HT-29 (cell line): ENCODE measurements around the gene FAM3D. TPM values are rescaled to one million over a fixed set of nuclear protein-coding genes. Genes with fewer than 3 reads are reported as not detected.
A peak's percentile ranks its signal among the peaks of the same experiment; 100 is the strongest.
"Not testable (repeated sequence)": the region's sequence is repeated elsewhere in the genome, so short reads cannot be mapped to it uniquely, and the experiment has no call there.

Experiments
- DNase-seq: peaks from one replicate; pipeline ENCODE4 v3.0.0-alpha.2; 2015; ENCODE audit warnings: low spot score
- total RNA-seq: library from RNA; depleted of rRNA; stranded (reverse); fragments of >200 nt; shearing (Covaris generic); gene quantifications from 2 replicates; pipeline ENCODE4 v1.2.3, GENCODE V29; 2014

Gene FAM3D
- total RNA-seq, 1 experiment from 2014 or later: 58.0 TPM

- peak; percentile 35 for DNase-seq
These were observed 16.9 kb upstream of the FAM3D start for GRCh38 chr3:58683466-58683865.

DNA sequence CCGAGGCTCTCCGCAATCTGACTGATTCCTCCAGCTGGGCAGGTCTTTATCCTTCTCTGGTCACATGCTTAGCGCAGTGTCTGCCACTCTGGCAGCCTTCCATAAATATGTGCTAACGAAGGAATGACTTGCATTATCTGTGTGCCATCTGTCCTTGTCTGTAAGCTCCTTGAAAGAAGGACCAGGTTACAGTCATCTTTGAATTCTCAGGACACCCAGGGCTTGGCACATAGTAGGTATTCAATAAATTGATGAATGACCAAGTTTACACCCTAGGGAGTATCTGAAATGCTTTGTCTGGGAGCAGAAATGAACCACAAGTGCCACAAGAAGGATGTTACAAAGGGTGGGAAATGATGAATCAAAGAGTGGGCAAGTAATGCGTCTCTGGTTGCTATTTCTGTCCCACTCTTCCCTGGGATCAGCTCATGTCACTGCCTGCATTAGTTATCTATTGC, 16.5 kb upstream of the FAM3D start:
- no peak for DNase-seq

GRCh38 chr3:58681863-58682262, 15.3 kb upstream of the FAM3D start:
- no peak for DNase-seq

DNA sequence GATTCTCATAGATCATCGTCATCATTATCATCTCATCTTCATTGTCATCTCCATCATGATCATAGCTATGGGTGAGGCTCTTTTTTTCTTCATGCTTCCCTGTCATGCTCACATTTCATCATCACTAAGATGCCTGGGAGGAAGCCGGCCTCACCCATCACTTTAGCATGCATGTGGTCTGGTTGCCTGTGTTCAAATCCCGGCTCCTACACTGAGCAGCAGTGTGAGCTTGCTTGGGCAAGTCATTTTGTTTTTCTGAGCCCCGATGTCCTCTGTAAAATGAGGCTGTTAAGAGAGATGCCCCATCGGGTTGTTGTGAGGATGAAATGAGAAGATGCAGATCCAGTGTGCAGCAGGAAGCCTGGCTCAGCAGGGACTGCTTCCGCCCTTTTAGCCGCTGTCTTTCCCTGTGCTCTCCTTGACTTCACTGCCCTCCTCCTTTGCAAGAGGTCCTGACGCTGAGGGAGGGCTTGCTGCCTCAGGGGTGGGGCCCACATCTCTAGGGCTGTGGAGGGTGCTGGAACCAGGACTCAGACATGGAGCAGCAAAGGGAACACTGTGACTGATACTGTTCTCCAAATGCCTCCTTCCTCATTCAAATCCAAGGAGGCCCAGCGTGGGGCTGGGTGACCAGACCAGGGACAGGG, 14.4 kb upstream of the FAM3D start:
- DNase-seq: no peak

DNA sequence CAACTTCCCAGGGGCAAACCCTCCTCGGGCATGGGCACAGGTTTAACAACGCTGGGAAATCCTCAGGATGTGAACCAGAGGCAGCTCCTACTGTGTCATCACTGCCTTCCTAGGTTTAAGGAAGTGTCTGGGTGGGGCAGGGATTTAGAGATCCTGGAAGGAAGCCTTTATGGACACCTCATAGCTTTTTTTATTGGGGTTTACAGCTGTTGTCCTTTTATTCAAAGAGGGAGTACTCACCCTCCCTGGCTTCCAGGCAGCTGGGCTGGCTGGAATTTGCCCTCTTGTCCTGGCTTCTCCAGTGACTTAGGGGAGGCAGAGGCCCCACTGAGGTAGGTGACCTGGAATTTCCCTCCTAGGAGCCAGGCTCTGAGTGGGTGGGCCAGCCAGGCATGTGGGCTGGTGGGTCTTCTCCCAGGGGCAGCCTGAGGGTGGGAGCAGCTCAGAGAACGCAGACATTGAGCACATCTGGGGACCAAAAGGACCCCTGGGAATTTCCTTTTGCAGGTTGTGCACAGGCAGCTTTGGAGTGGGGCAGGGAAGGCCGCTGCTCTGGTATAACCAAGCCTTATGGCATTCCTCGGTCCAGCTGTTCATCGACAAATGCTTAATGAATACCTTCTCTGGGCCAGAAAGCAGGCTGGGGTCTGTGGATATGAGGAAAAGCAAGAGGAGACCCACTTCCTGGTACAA, 13.5 kb upstream of the FAM3D start:
- DNase-seq: no peak

DNA sequence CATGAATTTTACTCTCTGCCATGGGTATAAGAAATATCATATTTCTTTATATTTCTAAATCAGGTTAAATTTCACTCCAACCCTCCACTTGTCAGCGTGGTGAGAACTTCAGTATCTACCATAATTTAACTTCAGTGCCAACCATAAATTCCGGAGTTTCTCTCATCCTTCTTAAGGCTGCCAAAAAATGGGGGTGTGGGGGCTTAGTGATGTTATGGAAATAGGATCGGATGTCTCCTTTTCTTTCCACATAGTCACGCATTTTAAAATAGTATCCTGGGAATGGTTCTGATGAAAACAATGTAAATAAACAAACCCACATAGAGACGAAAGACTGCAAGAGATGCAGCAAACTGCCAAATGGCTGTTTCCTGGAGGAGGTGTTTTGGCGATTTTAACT, 12.9 kb upstream of the FAM3D start:
- DNase-seq: no peak

- DNase-seq: not testable (repeated sequence)
These were observed 11.8 kb upstream of the FAM3D start for GRCh38 chr3:58678177-58678970.

DNA sequence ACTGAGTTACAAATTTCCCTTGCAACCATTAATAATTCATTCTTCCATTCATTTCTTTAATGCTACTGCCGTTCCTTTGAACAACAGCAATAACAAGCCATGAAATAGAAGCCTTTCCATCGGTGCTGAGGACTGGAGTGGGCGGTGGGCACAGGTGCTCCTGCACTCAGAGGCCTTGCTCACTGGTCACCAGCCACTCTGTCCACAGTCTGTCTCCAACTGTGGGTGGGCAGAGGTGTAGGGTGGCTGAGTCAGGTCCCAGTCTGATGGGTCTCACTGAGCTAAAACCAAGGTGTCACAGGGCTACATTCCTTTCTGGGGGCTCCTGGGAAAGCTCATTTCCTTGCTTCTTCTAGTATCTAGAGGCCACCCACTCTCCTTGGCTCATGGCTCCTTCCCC, 6.3 kb upstream of the FAM3D start:
- DNase-seq: no peak

GRCh38 chr3:58672451-58672850, 5.9 kb upstream of the FAM3D start:
- DNase-seq: no peak

- DNase-seq: no peak
These were observed 4.0 kb upstream of the FAM3D start for GRCh38 chr3:58670506-58671135.

DNA sequence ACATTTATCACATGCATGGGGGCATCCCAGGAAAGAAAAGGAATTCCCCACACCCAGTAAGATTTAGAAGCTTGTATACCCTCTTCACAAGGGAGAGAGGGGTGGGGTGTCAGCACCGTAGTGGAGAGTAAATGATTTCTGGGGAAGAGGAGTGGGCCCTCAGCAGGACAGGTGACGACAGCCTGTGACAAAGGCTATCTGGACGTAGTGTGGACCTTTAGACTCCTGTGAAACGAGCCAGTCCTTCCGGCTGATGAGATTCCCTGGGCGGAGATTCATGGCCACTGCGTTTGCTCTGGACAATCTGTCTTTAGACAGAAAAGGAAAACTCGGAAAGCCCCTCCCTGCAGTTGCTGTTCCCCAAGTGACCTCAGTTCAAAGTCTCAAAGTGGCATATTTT, 1.7 kb upstream of the FAM3D start:
- peak; percentile 25 for DNase-seq

- DNase-seq: no peak
These were observed 1.1 kb upstream of the FAM3D start for GRCh38 chr3:58667704-58668103.

GRCh38 chr3:58667229-58667628, 655 bp upstream of the FAM3D start:
- peak; percentile 7 for DNase-seq

- DNase-seq: no peak
These were observed 1.2 kb downstream of the FAM3D start for GRCh38 chr3:58665405-58665804.

GRCh38 chr3:58664611-58665010, 2.0 kb downstream of the FAM3D start:
- no peak for DNase-seq

DNA sequence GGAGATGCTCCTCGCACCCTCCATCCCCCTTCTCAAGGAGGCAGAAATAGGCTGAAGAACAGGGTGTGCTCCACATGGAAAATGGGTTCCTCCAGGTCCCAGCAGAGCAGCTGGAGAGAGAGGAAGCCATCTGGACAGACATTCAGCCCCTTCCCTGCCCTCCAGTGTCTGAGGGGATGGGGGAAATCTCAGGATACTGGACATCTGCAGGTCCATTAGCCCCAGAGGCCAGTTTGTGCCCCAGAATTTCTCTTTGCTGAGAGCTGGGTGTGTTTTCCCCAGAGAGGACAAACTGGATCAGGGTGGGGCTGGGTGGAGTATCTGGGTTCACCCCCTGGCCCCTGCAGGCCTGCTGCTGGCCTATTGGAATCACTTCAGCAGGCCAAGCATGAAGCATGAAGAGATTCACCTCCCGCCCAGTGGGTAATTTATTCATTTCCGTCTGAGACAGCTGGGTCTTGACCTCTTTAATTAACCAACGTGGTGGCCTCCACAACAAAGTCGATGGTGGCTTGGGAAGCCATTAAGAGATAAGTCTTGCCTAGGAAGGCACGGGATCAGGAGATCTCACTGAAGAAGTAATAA, 4.6 kb downstream of the FAM3D start:
- DNase-seq: no peak

DNA sequence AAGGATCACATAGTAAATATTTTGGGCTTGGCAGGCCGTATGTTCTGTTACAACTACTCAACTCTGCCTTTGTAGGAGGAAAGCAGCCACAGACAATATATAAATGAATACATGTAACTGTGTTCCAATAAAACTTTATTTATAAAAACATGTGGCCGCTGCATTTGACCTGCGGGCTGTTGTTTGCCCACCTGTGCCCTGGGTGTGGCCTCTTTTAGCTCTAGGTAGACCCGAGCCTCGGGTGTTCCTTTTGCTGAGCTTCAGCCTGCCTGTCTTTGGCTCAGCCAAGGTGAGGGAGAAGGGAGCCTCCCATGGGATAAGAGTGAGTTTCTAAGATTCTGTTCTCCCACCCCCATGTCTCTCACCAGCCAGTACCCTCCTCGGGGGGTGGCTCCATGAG, 5.6 kb downstream of the FAM3D start:
- no peak for DNase-seq

- peak; percentile 70 for DNase-seq
These were observed 7.4 kb downstream of the FAM3D start for GRCh38 chr3:58659051-58659675.

- DNase-seq: no peak
These were observed 8.1 kb downstream of the FAM3D start for GRCh38 chr3:58658508-58658907.

DNA sequence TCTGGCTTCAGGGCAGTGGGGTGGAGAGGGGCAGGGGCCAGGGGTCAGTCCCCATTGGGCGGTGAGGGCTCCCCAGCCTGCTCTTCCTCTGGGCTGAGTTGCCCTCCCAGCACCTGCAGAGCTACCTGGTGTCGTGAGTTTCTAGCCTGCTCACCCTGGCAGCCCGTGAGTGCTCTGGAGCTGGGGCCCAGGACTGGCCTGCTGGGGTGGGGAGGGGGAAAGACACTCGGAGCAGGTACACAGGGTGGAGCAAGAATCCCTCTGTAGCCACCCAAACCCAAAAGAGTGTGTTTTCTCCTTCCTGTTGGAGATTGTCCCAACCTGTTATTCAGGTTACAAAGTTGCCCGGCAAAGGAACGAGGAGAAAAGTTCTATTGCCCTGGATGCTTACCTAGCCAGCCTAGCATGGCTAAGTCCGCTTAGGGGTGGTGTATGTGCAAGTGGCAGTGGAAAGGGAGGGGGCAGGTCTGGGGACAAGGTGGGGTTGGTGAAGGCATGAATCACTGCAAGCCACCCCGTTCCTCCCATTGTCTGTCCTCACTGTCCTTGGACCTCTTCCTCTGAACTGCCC, 8.9 kb downstream of the FAM3D start:
- DNase-seq: peak; percentile 77

DNA sequence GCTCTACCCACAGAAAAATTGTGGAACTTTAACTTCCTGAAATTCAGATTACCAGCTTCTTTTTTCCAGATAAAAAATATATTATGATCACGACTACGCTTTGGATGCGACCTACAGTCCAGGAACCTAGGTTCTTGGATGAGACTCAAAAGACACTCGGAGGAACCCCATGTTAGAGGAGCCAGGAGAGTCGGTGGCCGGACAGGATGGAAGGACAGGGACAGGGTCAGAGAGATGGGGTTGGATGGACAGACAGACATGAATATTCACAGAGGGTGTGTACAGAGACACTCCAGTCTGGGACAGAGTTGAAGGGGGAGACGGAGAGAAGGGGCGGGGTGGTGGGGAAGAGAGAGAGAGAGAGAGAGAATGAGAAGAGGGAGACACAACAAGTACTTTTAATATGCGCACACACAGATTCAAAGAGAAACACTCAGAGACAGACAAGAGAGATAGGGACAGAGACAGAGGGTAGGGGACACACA, 9.5 kb downstream of the FAM3D start:
- DNase-seq: peak; percentile 12
